ENCODE data around the gene TEX51.

DNA sequence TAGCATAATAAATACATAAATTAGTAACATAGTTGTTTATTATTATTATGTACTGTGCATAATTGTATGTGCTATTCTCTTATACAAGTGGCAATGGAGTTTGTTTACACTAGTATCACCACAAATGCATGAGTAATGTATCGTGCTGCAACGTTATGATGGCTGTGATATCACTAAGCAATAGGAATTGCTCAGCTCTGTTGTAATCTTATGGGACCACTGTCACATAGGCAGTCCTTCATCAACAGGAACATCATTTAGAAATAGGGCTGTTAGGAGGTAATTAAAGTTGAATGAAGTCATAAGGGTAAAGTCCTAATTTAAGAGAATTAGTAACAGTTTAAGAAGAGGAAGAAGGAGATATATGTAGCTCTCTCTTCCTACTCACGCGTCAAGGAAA is 33.8 kb downstream of the TEX51 start:
- TF ChIP-seq, protein P1, sequence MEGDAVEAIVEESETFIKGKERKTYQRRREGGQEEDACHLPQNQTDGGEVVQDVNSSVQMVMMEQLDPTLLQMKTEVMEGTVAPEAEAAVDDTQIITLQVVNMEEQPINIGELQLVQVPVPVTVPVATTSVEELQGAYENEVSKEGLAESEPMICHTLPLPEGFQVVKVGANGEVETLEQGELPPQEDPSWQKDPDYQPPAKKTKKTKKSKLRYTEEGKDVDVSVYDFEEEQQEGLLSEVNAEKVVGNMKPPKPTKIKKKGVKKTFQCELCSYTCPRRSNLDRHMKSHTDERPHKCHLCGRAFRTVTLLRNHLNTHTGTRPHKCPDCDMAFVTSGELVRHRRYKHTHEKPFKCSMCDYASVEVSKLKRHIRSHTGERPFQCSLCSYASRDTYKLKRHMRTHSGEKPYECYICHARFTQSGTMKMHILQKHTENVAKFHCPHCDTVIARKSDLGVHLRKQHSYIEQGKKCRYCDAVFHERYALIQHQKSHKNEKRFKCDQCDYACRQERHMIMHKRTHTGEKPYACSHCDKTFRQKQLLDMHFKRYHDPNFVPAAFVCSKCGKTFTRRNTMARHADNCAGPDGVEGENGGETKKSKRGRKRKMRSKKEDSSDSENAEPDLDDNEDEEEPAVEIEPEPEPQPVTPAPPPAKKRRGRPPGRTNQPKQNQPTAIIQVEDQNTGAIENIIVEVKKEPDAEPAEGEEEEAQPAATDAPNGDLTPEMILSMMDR (IDR thresholded peaks at IDR 0.05; ENCODE audit: low read length): no peak
- TF ChIP-seq EZH2 (IDR thresholded peaks at IDR 0.05; ENCODE audit: borderline replicate concordance, low read length): no peak
